Esophagus squamous epithelium (tissue), 4 donors: ENCODE data around the gene SNX20.

ENCODE experiments used
- POLR2A ChIP-seq, 4 donors: fragments of 450-650 bp; IDR thresholded peaks; one replicate each; pipeline ENCODE4 v1.6.1; 2017; ENCODE audit warnings: antibody characterized with exemption in 4 of 4, mild to moderate bottlenecking in 4 of 4, moderate library complexity in 3 of 4
- TF ChIP-seq, protein P1 (sequence below), 6 experiments: fragments of 450-650 bp in 4 of 6; fragments of 200-600 bp in 2 of 6; sonication (generic) in 2 of 6; IDR thresholded peaks; one replicate each; pipeline ENCODE4 v1.5.1; 2016 to 2019; ENCODE audit warnings: antibody characterized with exemption in 6 of 6, mild to moderate bottlenecking in 4 of 6, moderate library complexity in 4 of 6

- TF ChIP-seq, protein P1, sequence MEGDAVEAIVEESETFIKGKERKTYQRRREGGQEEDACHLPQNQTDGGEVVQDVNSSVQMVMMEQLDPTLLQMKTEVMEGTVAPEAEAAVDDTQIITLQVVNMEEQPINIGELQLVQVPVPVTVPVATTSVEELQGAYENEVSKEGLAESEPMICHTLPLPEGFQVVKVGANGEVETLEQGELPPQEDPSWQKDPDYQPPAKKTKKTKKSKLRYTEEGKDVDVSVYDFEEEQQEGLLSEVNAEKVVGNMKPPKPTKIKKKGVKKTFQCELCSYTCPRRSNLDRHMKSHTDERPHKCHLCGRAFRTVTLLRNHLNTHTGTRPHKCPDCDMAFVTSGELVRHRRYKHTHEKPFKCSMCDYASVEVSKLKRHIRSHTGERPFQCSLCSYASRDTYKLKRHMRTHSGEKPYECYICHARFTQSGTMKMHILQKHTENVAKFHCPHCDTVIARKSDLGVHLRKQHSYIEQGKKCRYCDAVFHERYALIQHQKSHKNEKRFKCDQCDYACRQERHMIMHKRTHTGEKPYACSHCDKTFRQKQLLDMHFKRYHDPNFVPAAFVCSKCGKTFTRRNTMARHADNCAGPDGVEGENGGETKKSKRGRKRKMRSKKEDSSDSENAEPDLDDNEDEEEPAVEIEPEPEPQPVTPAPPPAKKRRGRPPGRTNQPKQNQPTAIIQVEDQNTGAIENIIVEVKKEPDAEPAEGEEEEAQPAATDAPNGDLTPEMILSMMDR (IDR thresholded peaks at IDR 0.05), result no peak
- TF ChIP-seq POLR2A (IDR thresholded peaks at IDR 0.05), result no peak
These were observed 27.2 kb downstream of the SNX20 start for GRCh38 chr16:50653633-50654519.
